Peyer's patch (tissue), 4 donors: ENCODE measurements around the gene IGFN1.

Source experiments
- CTCF ChIP-seq, 6 experiments: fragments of 450-650 bp in 4 of 6; fragments of 200-600 bp in 2 of 6; sonication (generic) in 1 of 6; IDR thresholded peaks; one replicate each; pipeline ENCODE4 v1.5.1; 2017 to 2019; ENCODE audit warnings: antibody characterized with exemption in 6 of 6, mild to moderate bottlenecking in 3 of 6, moderate library complexity in 1 of 6
- POLR2A ChIP-seq, 2 donors: fragments of 450-650 bp; IDR thresholded peaks; one replicate each; pipeline ENCODE4 v1.5.1; 2017; ENCODE audit warnings: antibody characterized with exemption in 2 of 2, mild to moderate bottlenecking in 2 of 2, moderate library complexity in 2 of 2

DNA sequence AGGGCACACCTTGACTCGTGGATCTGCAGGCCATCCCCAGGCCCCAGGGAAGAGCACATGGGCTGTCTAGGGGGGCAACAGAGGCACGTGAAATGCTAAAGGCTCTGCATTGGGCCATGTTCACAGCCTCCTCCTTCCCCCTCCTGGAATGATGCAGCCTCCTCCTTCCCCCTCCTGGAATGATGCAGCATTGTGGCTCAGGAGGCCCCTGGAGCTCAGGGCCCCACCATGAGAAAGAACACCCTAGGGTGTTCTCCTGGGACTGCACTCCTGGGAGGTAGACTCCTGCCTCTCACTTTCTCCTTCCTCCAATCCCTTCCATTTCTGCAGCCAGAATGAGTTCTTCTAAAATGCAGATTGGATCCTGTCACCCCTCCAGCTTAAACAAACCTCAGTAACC lies 1.5 kb upstream of the IGFN1 start:
- TF ChIP-seq POLR2A (IDR thresholded peaks at IDR 0.05), result no peak
- TF ChIP-seq CTCF (IDR thresholded peaks at IDR 0.05), result no peak
